Transverse colon (tissue), 4 donors: ENCODE data around the gene LGR5. TPM values are rescaled to one million over a fixed set of nuclear protein-coding genes. Genes with fewer than 3 reads are reported as not detected.

Source experiments
- DNase-seq: peaks from one replicate; pipeline ENCODE4 v3.0.0-alpha.2; 2019
- H3K27ac ChIP-seq, 4 donors: fragments of 200-600 bp; sonication (generic); 2 replicates each; pipeline ENCODE4 v1.5.1; 2016 to 2018; ENCODE audit warnings: inconsistent platforms in 4 of 4
- H3K27me3 ChIP-seq: fragments of 200-600 bp; sonication (generic); 2 replicates; pipeline ENCODE4 v1.5.1; 2017; ENCODE audit warnings: inconsistent platforms
- H3K36me3 ChIP-seq, 4 donors: fragments of 200-600 bp; sonication (generic); 2 replicates each; pipeline ENCODE4 v1.5.1; 2017 to 2019; ENCODE audit warnings: inconsistent platforms in 4 of 4
- H3K4me1 ChIP-seq, 4 donors: fragments of 200-600 bp; sonication (generic); 2 replicates each; pipeline ENCODE4 v1.5.1; 2017 to 2020; ENCODE audit warnings: inconsistent platforms in 4 of 4
- H3K4me3 ChIP-seq, 4 donors: fragments of 200-600 bp; sonication (generic); 1 replicate in 1 of 4; 2 replicates in 3 of 4; pipeline versions ENCODE4 v1.5.1 to v1.6.1; 2017 to 2019; ENCODE audit warnings: inconsistent platforms in 4 of 4
- H3K9me3 ChIP-seq, 2 donors: fragments of 200-600 bp; sonication (generic); 2 replicates each; pipeline ENCODE4 v1.5.1; 2017 to 2019; ENCODE audit warnings: inconsistent platforms in 2 of 2
- CTCF ChIP-seq, 5 experiments: fragments of 200-600 bp in 3 of 5; fragments of 450-650 bp in 2 of 5; sonication (generic) in 3 of 5; IDR thresholded peaks; 1 replicate in 2 of 5; 2 replicates in 3 of 5; pipeline ENCODE4 v1.5.1; 2016 to 2017; ENCODE audit warnings: antibody characterized with exemption in 5 of 5, inconsistent platforms in 3 of 5, mild to moderate bottlenecking in 2 of 5, moderate library complexity in 1 of 5
- EP300 ChIP-seq: sonication (generic); formaldehyde crosslinking; IDR thresholded peaks from one replicate; pipeline ENCODE4 v1.6.1; 2017; ENCODE audit warnings: antibody characterized with exemption, low read depth
- POLR2A ChIP-seq: fragments of 450-650 bp; IDR thresholded peaks from one replicate; pipeline ENCODE4 v1.6.1; 2016; ENCODE audit warnings: antibody characterized with exemption, mild to moderate bottlenecking, moderate library complexity
- POLR2AphosphoS5 ChIP-seq, 3 donors: sonication (generic); formaldehyde crosslinking; IDR thresholded peaks; one replicate each; pipeline ENCODE4 v1.6.1; 2016; ENCODE audit warnings: antibody characterized with exemption in 3 of 3
- WGBS, 2 donors: methylation state at CpG; one replicate each; pipeline ENCODE4 v1.1.5; 2018; ENCODE audit warnings: low coverage in 1 of 2; 5-methylcytosine and 5-hydroxymethylcytosine counted together
- in situ Hi-C, 4 donors: fragments of 200-750 bp; cut with MboI; loops; one replicate each; pipeline versions ENCODE4 v1.15.0 to v1.15.1; 2017; ENCODE audit warnings: low sequenced_read_pairs in 3 of 4, low pct_ligation_motif_present in 1 of 4, low pct_unique_long_range_greater_than_20kb in 1 of 4
- intact Hi-C: fragments of 100-400 bp; cut with DNase I; formaldehyde crosslinking; loops from one replicate; pipeline ENCODE4 v1.15.1; 2023; ENCODE audit warnings: low total_unique reads
- total RNA-seq, 4 donors: library from RNA; depleted of rRNA; stranded (reverse); fragments of >200 nt; gene quantifications; one replicate each; pipeline ENCODE4 v1.1.0, GENCODE V29; 2016

Gene LGR5
- total RNA-seq, 4 donors from 2014 or later = 0.37 to 4.8 (median 1.0) TPM

GRCh38 chr12:71626768-71627167 is 187.2 kb downstream of the LGR5 start:
- 26 to 41% methylated on average over 3 of the region's 3 CpGs for WGBS, 2 donors

DNA sequence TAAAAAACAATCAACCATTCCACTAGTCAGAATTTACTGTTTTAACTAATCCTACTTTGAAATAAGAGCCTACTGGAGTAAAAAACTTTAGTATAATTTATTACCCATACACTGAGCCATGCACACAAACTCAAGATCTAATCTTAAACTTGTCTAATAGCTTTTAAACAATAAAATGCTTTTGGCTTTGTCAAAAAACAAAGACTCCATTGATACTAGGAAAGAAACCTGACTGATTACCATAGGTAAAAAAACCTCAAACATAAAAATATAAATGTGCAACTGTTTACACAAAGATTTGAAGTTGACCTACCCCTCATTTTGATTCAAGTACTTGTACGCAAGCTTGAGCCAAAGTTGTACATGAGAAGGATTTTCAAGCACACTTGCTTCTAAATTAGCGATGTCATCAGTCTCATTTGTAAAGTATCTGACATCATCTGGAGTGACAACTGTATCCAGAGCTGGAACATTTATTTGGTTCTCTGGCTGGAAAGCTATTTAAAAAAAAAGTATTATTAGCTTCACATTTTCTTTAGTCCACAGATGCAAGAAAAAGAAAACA is 187.9 kb downstream of the LGR5 start:
- intact Hi-C loops = loop anchor here (2.0 kb wide), 1 partner anchor 71 kb away; no protein-coding TSS in a partner anchor
- no peak for TF ChIP-seq CTCF (IDR thresholded peaks at IDR 0.05)
- no peak for TF ChIP-seq POLR2A
- TF ChIP-seq POLR2AphosphoS5 (IDR thresholded peaks at IDR 0.05) = no peak
- no peak for TF ChIP-seq EP300
- Histone ChIP-seq H3K4me3 (no peak overlapping the region), H3K4me1 (peaks cover 0 to 7% (median 0%) of the 10 kb centered on the region in 4 donors), H3K27me3 (no peaks in the 10 kb centered on the region), H3K36me3 (peaks cover 0 to 88% (median 40%) of the 10 kb centered on the region in 4 donors), H3K27ac (no peak overlapping the region), H3K9me3 (no peaks in the 10 kb centered on the region)
- no peak for DNase-seq
- in situ Hi-C loops = no loop called here
- 44% methylated on average over 2 of the region's 2 CpGs for WGBS, 2 donors

More at GRCh38 chr12:71626768-71627167, 187.2 kb downstream of the LGR5 start:
- peaks cover 0 to 7% (median 0%) of the 10 kb centered on the region in 4 donors for H3K4me1 ChIP-seq
- H3K27me3 ChIP-seq = no peaks in the 10 kb centered on the region
- DNase-seq = no peak
- TF ChIP-seq POLR2AphosphoS5 (IDR thresholded peaks at IDR 0.05) = no peak
- TF ChIP-seq POLR2A = no peak
- no peak for TF ChIP-seq EP300
- no peak for TF ChIP-seq CTCF (IDR thresholded peaks at IDR 0.05)
- intact Hi-C loops (no loop called here), in situ Hi-C loops (no loop called here)
- H3K27ac ChIP-seq = no peak overlapping the region
- H3K36me3 ChIP-seq = peaks cover 0 to 88% (median 40%) of the 10 kb centered on the region in 4 donors
- H3K9me3 ChIP-seq = no peaks in the 10 kb centered on the region
- H3K4me3 ChIP-seq = no peak overlapping the region

Other genes with a start within 250 kb of the LGR5 start
- gene ZFC3H1, start 224.1 kb downstream of the LGR5 start, total RNA-seq = 100 to 1,000 TPM in 2 of 4 donors, 10 to 100 TPM in 2; 61.9 to 141 (median 91.6) TPM
- 1 to 10 TPM in 3 of 4 donors, not detected in 1; 2.8 to 3.5 (median 3.3) TPM for gene THAP2, start 224.5 kb downstream of the LGR5 start, total RNA-seq
- gene TMEM19, start 246.3 kb downstream of the LGR5 start, total RNA-seq = 10 to 100 TPM in 2 of 4 donors, 1 to 10 TPM in 2; 7.9 to 41.1 (median 20.4) TPM